Right renal pelvis (tissue), 4 donors: Measurements from ENCODE around the gene KLHL6. TPM values are rescaled to one million over a fixed set of nuclear protein-coding genes. Genes with fewer than 3 reads are reported as not detected.
"Not testable (repeated sequence)": the region's sequence is repeated elsewhere in the genome, so short reads cannot be mapped to it uniquely, and the experiment has no call there.

Experiments
- DNase-seq, 4 donors: peaks; one replicate each; pipeline ENCODE4 v3.0.0-alpha.2; 2013; ENCODE audit warnings: low read depth in 4 of 4, low spot score in 3 of 4, missing footprints in 1 of 4
- polyA plus RNA-seq, 4 donors: library from polyadenylated mRNA; unstranded; fragments of 120-200 nt; gene quantifications; one replicate each; pipeline ENCODE4 v1.2.1, GENCODE V29; 2013; ENCODE audit not compliant: insufficient read length in 4 of 4

Gene KLHL6
- polyA plus RNA-seq, 4 donors, result 1.0 to 1.3 (median 1.1) TPM

DNA sequence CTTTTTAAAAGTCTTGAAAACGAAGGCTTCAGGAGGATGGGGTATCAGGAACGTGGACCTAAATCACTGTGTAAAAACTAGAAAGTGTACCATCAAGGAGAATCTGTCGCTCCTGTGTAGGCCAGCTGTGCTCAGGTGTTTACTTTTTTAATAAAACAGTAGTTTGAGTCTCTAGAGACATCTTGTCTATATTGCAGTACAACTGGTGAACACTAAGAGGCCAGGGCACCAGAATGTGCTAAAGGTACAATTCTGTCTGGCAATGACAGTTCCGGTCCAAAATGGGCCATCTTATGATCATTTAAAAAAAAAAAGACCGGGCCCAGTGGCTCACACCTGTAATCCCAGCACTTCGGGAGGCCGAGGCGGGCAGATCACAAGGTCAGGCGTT lies 65.3 kb downstream of the KLHL6 start:
- DNase-seq, result no peak

DNA sequence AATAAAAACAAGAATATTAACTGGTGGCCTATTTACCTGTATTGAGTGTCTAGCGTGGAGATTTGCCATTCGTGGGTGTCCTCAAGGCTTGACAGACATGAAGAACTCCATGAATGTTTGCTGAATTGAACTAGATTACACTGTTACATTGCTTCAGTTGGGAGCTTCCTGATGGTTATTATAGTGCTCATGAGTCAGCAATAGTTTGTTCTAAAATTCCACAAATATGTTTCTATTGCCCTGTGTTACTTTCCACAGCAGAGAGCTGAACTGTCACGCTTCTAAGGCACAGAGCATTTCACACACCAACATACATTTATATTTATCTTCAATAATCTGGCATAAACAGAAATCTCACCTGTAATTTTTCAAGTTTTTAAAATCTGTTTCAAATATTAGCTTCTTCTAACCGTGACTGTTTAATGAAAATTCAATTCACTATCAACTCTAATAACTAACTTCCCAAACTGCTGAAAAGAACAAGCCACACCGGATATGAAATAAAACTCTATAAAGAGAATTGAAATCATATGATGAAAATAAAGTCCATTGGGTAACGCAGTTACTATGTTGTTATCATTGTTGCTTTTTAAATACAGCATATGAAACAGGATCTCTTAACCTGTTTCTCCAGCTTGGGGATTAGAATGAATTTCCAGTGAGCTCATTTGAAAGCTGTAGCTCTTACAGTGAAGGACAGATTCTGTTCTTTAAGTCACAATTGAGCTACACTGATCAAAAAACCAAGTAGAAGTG lies 65.9 kb downstream of the KLHL6 start:
- no peak for DNase-seq

DNA sequence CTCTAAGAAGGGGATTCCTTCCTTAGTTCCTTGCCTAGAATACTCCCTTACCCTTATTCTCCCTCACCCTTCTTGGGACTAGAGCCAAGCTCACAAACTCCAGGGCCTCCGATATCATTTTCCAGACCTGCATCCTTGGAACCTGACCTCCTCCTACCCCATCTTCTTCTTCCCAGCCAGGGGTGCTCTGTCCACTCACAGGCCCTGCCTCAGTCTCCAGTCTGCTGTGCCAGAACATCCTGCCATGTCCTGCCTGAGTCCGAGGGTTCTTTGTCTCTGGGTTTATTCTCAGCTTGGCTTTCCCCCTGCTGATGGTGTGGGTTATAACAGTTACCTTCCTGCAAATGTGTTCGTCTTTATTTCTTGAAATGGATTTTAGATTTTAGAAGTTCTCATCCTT lies 67.2 kb downstream of the KLHL6 start:
- no peak for DNase-seq

DNA sequence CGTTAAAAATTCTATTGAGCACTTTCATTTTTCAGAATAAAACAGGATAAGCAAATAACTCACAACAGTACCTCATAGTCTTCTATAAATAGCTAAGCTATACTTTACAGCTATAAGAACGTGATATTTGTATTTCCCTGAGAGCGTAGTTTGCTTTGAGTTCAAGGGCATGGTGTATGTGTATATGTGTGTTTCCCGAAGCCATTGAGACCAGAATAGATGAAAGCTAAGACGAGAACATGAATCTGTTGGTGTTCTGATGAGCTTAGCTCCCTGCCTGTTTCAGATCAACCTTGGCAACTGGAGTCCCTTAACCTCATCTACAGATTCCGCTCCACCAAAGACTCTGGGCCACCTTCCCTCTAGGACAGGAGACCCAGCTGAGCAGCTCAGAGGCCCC lies 67.6 kb downstream of the KLHL6 start:
- no peak for DNase-seq

DNA sequence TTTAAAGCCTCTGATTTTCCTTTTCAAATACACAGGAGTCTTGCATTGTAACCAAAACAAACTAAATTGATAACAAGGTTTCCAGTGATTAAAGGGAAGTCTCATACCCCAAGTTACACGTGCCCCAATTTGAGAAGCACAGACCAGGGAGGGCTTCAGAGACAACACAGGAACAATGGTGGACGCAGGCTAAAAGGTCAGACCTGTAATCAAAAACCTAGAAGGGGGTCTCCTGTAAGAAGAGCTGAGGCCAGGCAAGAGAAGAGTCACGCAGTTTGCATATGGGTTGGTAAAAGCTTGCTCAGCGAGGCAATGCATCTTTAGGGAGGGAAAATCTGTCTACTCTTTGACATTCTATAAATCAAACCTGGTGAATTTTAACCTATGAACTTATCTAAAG lies 68.5 kb downstream of the KLHL6 start:
- DNase-seq, result no peak

DNA sequence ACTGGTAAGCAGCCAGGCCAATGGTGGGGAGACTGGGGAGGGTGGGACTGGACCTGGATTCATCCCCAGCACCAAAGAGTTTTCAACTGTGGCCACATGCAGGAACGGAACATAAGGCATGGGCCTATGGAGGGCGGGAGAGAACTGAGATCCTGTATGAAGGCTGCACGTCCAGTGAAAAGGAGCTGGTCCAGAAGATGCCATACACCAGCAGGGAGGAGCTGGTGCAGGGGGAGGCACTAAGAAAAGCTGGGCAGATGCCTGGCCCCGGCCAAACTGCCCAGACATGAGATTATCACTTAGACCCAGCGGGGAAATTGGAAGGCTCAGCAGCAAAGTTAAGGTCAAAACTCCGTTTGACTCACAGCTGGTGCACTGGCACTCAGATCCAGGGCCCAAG lies 69.0 kb downstream of the KLHL6 start:
- DNase-seq, result no peak

DNA sequence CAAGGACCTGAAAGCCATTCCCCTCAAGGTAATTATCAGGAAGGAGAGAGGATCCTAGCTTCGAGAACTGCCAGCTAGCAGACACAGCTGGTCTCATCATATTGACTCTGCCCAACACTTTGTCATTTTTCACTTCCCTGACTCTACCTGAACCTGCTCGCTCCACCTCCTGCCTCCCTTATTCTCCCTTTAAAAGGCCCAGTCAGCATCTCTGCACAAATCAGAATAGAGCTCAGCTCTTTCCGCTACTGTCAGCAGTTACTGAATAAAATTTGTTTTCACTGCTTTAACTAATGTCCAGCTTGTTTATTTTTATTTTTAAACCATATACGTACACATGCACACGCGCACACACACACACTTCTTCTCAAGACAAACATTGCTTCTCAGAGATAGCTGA lies 69.9 kb downstream of the KLHL6 start:
- no peak for DNase-seq

DNA sequence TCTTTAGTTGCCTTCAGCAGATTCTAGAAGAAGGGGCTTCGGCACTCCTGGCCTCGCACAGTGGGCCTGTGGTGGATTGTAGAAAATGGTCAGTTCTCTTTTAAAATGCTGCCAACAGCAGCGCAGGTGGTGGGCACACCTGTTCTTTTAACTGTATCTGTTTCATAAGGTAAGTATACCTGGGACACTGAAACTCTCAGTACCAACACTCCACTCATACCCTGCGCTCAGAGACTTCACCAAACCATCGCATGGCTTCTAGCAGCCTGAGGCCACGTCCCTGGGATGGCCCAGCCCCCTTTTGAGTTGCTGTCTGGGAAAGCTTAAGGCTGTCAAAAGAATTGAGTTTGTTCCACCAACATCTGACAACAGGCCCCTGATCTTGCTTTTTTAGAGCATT lies 70.4 kb downstream of the KLHL6 start:
- DNase-seq, result no peak

DNA sequence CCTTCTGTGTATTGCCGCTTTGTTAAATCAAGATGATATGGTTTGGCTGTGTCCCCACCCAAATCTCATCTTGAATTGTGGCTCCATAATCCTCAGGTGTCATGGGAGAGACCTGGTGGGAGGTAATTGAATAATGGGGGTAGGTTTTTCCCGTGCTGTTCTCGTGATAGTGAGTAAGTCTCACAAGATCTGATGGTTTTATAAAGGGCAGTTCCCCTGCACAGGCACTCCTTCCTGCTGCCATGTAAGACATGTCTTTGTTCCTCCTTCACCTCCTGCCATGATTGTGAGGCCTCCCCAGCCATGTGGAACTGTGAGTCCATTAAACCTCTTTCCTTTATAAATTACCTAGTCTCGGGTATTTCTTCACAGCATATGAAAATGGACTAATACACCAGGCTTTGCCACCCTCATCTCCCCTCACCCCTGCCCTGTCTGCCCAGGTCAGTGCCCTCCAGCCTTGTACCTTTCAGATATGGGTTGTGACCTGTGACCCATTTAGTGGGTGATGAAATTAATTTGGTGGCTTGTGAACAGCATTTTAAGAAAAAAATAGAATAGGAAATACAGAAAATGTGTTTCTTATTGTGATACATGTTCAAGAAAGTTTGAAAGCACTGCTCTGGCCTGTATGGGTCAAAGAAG lies 71.0 kb downstream of the KLHL6 start:
- DNase-seq, result no peak

DNA sequence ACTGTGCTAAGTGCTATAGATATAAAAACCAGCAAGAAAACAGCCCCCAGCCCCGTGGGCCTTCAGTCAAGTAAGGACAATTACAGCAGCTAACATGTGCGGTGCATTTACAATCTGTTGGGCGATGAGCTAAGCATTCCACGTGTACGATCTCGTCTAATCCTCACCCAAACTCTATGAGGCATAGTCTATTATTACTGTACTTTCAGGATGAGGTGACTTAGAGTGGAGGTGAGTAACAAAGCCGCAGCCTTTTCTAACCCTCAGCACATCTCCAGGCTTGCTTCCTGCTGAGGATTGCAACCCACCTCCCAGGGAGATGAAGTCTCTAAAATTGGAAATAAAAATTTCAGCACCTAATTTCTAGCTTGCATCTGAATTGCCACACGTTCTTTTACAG lies 73.9 kb downstream of the KLHL6 start:
- DNase-seq, result no peak

DNA sequence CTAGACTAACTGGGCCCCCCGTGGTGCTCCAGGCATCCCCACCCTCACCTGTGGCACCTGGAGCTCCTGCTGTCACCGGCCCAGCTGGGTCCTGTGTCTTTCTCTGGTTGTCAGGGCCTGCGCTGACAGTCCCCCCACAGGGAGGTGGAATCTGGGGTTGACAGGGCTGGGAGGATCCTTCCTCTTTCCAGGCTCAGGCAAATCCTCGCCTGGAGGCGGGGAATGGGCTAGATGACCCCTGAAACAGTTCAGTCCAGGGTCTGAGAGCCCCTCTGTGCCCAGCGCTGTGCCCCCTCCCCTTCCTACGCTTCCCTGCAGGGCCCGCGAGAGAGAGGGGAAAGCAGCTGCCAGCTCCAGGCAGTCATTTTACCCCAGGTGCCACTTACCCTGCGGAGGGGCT lies 77.0 kb downstream of the KLHL6 start:
- DNase-seq, result no peak

DNA sequence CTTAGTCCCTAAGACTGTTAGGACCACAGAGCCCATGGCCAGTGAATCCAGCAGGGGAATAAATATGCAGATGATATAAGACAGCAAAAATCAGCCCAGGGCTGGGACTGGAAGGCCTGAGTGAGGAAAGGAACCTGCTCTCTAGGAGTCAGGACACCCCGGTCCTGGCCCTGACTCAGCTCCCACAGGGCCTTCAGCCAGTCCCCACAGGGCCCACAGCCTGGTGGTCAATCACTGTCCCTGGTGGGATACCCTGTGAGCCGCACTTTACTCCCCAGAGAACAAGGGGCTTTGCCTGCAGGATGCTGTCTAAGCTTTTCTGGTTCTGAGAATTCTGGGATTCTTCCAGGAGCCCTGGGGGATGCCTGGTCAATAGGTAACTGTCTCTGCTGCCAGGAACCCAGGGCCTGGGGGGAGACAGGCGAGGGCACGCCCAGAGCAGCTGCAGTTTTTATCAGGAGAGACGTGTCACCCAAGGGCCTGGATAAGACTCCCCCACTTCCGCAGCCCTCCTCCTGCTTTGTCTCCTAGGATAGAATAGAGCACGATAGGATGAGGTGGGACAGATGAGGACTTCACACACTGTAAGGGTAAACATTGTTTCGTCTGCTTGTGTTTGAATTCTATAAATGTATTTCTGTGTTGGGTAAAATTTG lies 77.6 kb downstream of the KLHL6 start:
- DNase-seq, result no peak

DNA sequence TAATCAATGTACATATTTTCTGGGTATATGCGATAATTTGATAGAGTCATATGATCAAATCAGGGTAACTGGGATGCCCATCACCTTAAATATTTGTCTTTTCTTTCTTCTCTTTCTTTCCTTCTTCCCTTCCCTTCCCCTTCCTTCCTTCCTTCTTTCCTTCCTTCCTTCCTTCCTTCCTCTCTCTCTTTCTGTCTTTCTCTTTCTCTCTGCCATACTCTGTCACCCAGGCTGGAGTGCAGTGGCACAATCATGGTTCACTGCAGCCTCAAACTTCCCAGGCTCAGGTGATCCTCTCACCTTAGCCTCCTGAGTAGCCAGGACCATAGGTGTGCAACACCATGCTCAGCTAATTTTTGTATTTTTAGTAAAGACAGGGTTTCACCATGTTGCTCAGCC lies 79.7 kb downstream of the KLHL6 start:
- not testable (repeated sequence) for DNase-seq

DNA sequence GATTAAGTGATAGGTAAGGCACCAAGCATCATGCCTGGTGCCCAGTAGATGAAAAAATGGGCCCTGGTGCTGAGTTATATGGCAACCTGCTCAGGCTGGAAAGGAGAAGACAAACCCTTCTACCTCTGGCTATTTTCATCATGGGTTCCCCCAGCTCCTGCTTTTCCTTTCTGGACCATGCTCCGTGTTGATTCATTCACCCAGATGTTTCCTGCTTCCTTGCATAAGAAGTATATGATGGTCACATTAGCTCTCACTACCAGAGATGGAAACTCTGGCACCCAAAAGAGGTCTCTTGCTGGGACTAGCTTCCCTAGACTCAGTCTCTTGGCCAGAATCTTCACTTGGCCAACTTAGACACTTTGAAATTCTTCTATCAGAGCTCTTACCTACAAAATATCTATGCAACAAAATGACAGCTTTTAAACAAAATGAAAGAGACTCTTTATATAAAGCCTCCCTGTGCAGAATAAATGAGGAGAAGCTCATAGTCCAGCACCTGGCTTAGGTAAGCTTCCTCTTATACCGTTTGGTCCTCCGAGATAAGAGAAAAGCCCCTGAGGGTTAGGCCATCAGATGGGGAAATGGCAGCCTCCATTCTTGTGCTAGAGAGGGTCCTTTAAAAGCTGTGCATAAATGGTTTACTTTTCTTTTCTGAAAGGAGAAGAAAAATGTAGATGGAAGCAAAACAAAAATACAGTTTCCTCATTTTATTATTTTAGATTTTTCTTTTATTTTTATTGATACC lies 80.3 kb downstream of the KLHL6 start:
- DNase-seq, result no peak

DNA sequence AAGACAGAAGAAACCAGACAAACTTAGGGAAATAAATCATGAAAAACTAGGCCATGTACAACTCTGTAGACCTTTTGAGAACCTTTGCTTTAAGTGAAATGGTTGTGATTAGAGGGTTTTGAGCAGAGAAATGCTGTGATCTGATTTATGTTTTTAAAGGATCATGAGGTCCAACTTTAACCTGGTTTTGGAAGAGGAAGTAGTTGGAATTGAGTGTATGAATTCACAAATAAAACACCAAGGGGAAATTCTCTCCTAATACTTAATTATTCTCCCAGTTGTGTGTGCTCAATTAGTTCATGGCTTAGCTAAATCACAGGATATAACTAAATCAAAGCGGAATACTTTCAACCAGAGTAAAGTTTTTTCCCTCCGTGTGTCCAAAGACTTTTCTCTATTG lies 81.5 kb downstream of the KLHL6 start:
- DNase-seq, result no peak

DNA sequence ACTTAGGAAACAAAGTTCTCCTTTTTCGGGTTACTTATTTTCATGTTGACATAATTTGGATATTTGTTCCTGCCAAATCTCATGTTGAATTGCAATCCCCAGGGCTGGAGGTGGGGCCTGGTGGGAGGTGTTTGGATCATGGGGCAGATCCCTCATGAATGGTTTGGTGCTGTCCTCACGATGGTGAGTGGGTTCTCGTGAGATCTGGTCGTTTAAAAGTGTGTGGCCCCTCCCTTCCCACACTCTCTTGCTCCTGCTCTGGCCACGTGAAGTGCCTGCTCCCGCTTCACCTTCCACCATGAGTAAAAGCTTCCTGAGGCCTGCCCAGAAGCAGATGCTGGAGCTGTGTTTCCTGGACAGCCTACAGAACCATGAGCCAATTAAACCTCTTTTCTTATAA lies 83.4 kb downstream of the KLHL6 start:
- DNase-seq, result no peak

DNA sequence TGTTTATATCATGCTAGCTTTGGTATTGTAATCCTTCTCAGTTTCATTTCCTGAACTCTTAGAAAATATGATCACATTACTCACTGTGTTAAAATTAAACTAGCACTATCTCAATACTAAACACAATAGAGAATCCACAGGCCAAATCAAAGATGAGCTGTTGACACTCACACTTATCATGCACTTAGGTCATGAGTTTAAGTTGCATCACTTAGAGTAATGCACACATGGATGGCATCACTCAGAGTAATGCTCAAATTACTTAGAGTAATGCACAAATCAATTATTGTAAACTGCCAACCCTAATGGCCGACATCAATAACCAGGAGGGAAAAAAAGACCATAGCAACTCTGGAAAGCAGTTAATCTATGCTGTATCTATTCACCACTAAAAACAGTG lies 87.1 kb downstream of the KLHL6 start:
- no peak for DNase-seq

DNA sequence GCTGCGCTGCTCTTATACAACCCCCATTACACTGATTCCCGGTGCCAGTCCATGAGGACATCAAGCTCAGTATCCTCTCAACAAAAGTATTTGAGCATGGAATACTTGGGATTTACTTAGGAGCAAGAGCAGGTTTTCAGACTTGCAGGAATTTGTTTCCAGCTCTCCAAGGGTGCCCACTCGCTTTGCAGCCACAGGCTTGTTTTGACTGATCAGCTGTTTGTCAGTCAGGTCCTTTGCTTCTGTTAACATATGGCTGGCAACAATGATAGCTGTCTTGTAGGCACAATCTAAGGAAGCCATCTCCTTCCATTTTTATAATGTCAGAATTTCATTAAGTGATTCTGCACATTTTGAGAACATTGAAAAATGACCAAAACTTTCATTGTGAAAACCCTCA lies 88.9 kb downstream of the KLHL6 start:
- no peak for DNase-seq

DNA sequence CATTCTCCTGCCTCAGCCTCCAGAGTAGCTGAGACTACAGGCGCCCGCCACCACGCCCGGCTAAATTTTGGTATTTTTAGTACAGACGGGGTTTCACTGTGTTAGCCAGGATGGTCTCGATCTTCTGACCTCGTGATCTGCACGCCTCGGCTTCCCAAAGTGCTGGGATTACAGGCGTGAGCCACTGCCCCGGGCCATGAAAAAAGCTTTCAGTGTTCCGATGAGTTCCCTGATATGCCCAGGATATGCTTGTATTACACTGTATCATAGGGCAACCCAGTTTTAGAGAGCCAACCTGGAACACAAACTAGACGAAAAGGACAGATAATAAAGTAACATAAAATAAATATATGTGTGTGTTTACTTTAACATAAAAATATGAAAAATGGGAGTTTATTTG lies 89.8 kb downstream of the KLHL6 start:
- DNase-seq, result not testable (repeated sequence)

DNA sequence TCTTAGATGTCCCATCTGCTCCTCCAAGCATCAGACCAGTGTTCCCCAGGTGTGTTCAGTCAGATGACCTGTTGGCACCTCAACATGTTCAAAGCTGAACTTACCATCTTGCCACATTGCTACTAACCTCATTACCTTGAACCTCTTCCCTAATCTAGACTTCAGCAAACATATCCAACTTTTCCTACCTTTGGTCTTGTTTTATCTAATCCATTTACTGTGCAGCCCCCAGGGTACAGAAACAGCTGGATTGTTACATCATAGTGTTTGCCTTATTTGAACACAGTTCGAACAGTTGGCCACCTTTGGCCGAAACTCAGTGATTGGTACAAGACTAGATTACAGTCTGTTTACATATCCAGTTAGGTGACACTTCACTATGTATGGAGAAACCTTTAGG lies 91.0 kb downstream of the KLHL6 start:
- DNase-seq, result no peak
